ENCODE data around the gene CRYM.

The CRYM gene

DNA sequence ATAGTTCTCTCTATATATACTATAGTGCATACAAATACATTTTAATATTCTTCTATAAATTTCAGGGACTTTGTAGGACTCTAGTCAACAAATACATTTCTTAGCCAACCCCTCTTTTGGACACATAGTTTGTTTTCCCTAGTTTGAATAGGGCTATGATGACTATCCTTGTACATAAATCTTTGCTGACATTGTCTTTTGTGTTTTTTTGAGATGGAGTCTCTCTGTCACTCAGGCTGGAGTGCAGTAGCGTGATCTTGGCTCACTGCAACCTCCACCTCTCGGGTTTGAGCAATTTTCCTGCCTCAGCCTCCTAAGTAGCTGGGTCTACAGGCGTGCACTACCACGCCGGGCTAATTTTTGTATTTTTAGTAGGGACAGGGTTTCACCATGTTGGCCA, 41.3 kb downstream of the CRYM start:
- no peak for DNase-seq (ENCODE audit: low read depth)
- TF ChIP-seq, protein P1, sequence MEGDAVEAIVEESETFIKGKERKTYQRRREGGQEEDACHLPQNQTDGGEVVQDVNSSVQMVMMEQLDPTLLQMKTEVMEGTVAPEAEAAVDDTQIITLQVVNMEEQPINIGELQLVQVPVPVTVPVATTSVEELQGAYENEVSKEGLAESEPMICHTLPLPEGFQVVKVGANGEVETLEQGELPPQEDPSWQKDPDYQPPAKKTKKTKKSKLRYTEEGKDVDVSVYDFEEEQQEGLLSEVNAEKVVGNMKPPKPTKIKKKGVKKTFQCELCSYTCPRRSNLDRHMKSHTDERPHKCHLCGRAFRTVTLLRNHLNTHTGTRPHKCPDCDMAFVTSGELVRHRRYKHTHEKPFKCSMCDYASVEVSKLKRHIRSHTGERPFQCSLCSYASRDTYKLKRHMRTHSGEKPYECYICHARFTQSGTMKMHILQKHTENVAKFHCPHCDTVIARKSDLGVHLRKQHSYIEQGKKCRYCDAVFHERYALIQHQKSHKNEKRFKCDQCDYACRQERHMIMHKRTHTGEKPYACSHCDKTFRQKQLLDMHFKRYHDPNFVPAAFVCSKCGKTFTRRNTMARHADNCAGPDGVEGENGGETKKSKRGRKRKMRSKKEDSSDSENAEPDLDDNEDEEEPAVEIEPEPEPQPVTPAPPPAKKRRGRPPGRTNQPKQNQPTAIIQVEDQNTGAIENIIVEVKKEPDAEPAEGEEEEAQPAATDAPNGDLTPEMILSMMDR (IDR thresholded peaks at IDR 0.05; ENCODE audit: insufficient read depth, low read depth, low read length, missing control alignments) = no peak
- H3K4me3 ChIP-seq (ENCODE audit: low read depth, low read length) = no peak overlapping the region

DNA sequence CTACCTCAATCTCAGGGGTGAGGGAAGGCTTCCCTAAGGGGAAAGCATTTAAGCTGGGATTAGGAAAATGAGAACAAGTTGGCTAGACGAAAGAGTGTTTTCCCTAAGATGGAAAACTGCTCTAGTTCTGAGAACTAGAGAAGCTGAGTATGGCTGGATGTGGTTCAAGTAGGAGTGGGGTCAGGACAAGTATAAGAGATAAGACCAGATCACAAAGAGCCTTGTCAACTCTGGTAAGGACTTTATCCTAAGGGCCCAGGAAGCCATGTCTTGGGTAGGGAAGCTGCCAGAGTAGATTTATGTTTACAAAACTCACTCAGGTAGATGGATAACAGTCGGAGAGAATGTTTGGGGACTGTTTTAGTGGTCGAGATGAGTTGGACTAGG, 42.9 kb downstream of the CRYM start:
- DNase-seq (ENCODE audit: low read depth) = no peak
- H3K4me3 ChIP-seq (ENCODE audit: low read depth, low read length) = no peak overlapping the region
- TF ChIP-seq, protein P1 (IDR thresholded peaks at IDR 0.05; ENCODE audit: insufficient read depth, low read depth, low read length, missing control alignments) = no peak

DNA sequence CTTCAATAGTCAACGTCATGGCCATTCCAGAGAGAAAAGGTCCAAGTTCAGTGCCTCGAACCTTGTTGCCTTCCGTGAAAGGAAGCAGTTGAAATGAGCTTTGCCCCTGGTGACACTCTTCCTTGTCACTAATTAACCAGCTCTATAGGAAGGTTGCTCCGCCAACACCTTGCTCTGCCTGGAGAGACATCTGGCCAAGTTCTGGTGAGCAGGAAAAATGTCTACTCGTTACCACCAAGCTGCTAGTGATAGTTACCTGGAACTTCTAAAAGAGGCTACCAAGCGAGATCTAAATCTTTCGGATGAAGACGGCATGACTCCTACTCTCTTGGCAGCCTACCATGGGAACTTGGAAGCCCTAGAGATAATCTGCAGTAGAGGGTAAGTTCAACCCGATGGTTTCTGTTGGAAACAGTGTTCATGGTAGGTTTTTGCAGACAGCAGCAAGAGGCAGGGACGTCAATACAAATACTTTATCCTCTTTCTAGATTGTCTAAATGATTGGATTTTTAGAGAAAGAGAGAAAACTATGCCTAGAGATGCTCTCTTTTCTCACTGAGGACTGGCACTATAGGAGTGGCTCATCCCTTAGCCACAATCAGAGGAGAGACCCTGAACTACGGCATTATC, 44.5 kb downstream of the CRYM start, which contains the start of gene ANKS4B:
Gene ANKS4B, plus strand, starts transcription at position 179 of the 630 bp plus-strand sequence. Its CDS starts 39 bp downstream, at position 218.
- TF ChIP-seq, protein P1 (IDR thresholded peaks at IDR 0.05; ENCODE audit: insufficient read depth, low read depth, low read length, missing control alignments) = no peak
- no peak for DNase-seq (ENCODE audit: low read depth)

DNA sequence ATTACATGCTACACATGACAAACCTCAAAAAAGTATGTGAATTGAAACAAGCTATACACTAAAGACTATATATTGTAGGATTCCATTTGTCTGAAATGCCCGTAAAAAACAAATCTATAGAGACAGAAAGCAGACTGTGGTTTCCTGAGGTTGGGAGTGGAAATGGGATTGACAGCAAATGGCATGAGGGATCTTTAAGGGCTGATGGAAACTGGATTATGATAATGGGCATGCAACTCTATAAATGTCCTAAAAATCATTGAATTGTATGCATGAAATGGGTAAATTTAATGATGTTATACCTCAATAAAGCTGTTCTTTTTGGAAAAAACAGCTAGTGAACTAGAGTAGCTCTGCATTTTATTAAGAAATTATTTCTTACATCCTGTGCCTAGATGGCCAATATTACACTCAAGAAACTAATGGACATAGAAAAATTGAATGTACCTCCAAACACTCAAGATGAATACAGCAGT, 45.0 kb downstream of the CRYM start:
- TF ChIP-seq, protein P1 (IDR thresholded peaks at IDR 0.05; ENCODE audit: insufficient read depth, low read depth, low read length, missing control alignments) = no peak
- DNase-seq (ENCODE audit: low read depth) = no peak
- no peak overlapping the region for H3K4me3 ChIP-seq (ENCODE audit: low read depth, low read length)

More for the DNA sequence above, 44.5 kb downstream of the CRYM start, which contains the start of gene ANKS4B:
- H3K4me3 ChIP-seq (ENCODE audit: low read depth, low read length) = no peak within 1 kb of the TSS

DNA sequence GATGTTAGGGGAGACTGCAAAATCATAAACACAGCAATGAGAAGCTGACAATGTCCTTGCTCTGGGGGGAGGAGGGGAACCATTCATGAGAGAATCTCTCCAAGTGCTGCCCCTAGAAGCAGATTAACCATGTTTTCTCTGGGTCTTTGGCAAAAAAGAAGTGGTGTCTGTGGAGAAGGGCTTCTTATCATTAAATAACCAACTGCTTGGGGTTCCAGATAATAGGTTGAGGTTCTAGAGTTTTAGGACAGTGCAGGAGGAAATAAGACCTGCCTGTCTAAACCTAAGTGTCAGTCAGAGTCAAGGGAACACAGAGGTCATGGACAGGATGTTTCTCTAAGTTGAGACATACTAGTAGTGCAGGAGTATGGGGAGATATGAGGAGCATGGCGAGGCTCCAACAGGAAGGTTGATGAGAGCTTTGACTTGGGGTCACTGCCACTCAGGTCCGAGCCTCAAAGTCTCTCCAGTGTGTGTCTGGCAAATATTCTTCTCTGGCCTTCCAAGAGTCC, 49.7 kb downstream of the CRYM start:
- DNase-seq (ENCODE audit: low read depth) = no peak
- TF ChIP-seq, protein P1 (IDR thresholded peaks at IDR 0.05; ENCODE audit: insufficient read depth, low read depth, low read length, missing control alignments) = no peak
- H3K4me3 ChIP-seq (ENCODE audit: low read depth, low read length) = no peak overlapping the region

DNA sequence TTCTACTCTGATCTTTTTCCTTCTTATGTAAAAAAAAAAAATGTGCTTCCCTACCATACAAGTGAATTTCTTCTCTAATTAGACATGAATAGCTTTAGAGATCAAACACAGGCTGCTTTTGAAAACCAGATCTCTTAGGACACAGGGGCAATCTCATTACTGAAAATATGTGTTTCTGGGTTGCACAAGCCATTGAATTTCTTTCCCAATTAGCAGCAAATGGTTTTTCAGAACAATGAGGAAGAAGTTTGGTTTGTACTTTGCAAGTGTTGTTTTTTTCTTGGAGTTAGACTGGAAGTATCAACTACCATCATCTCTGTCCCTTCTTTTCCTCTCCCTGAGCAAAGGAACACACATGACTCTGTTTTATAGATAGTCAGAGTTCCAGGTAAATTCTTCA, 50.2 kb downstream of the CRYM start:
- TF ChIP-seq, protein P1 (IDR thresholded peaks at IDR 0.05; ENCODE audit: insufficient read depth, low read depth, low read length, missing control alignments) = no peak
- no peak overlapping the region for H3K4me3 ChIP-seq (ENCODE audit: low read depth, low read length)
- DNase-seq (ENCODE audit: low read depth) = no peak
